Activated naive CD4-positive, alpha-beta T cell treated with anti-CD3 and anti-CD28 coated beads, Interleukin-2, amount 50 U/mL, for 16 hours (primary cell): ENCODE results near the gene UBR7.
"Not testable (repeated sequence)": the region's sequence is repeated elsewhere in the genome, so short reads cannot be mapped to it uniquely, and the experiment has no call there.

ENCODE experiments used
- DNase-seq: peaks from one replicate; pipeline ENCODE4 v3.0.0-alpha.2; 2020

Gene UBR7

GRCh38 chr14:93199031-93199430 is 8.0 kb upstream of the UBR7 start:
- no peak for DNase-seq

GRCh38 chr14:93200553-93200952 is 6.5 kb upstream of the UBR7 start:
- no peak for DNase-seq

GRCh38 chr14:93201155-93201704 is 5.8 kb upstream of the UBR7 start:
- no peak for DNase-seq

- DNase-seq, result no peak
These were observed 632 bp downstream of the UBR7 start for GRCh38 chr14:93207468-93208308.

- DNase-seq, result no peak
These were observed 5.4 kb downstream of the UBR7 start for GRCh38 chr14:93212432-93212831.

- DNase-seq, result no peak
These were observed 7.5 kb downstream of the UBR7 start for GRCh38 chr14:93214598-93214997.

GRCh38 chr14:93219103-93219726 is 12.2 kb downstream of the UBR7 start:
- DNase-seq, result peak; percentile 46

GRCh38 chr14:93220509-93220908 is 13.5 kb downstream of the UBR7 start:
- no peak for DNase-seq

- no peak for DNase-seq
These were observed 16.5 kb downstream of the UBR7 start for GRCh38 chr14:93223565-93223964.

GRCh38 chr14:93228550-93228949 is 21.5 kb downstream of the UBR7 start:
- no peak for DNase-seq

- DNase-seq, result no peak
These were observed 23.5 kb downstream of the UBR7 start for GRCh38 chr14:93230539-93230938.

- DNase-seq, result no peak
These were observed 24.3 kb downstream of the UBR7 start for GRCh38 chr14:93231129-93231979.

- no peak for DNase-seq
These were observed 25.1 kb downstream of the UBR7 start for GRCh38 chr14:93232159-93232558.

GRCh38 chr14:93233078-93233477 is 26.0 kb downstream of the UBR7 start:
- DNase-seq, result not testable (repeated sequence)

GRCh38 chr14:93234798-93235197 is 27.7 kb downstream of the UBR7 start:
- DNase-seq, result no peak

- no peak for DNase-seq
These were observed 33.0 kb downstream of the UBR7 start for GRCh38 chr14:93239869-93240677.

GRCh38 chr14:93240678-93241000 is 33.6 kb downstream of the UBR7 start:
- DNase-seq, result no peak

- no peak for DNase-seq
These were observed 38.8 kb downstream of the UBR7 start for GRCh38 chr14:93245764-93246420.

- DNase-seq, result no peak
These were observed 39.5 kb downstream of the UBR7 start for GRCh38 chr14:93246534-93246933.

- no peak for DNase-seq
These were observed 42.2 kb downstream of the UBR7 start for GRCh38 chr14:93249128-93249831.

GRCh38 chr14:93262446-93262845 is 55.4 kb downstream of the UBR7 start:
- DNase-seq, result no peak
